ENCODE results near the gene NECAB2.
"Not testable (repeated sequence)": the region's sequence is repeated elsewhere in the genome, so short reads cannot be mapped to it uniquely, and the experiment has no call there.

The NECAB2 gene

DNA sequence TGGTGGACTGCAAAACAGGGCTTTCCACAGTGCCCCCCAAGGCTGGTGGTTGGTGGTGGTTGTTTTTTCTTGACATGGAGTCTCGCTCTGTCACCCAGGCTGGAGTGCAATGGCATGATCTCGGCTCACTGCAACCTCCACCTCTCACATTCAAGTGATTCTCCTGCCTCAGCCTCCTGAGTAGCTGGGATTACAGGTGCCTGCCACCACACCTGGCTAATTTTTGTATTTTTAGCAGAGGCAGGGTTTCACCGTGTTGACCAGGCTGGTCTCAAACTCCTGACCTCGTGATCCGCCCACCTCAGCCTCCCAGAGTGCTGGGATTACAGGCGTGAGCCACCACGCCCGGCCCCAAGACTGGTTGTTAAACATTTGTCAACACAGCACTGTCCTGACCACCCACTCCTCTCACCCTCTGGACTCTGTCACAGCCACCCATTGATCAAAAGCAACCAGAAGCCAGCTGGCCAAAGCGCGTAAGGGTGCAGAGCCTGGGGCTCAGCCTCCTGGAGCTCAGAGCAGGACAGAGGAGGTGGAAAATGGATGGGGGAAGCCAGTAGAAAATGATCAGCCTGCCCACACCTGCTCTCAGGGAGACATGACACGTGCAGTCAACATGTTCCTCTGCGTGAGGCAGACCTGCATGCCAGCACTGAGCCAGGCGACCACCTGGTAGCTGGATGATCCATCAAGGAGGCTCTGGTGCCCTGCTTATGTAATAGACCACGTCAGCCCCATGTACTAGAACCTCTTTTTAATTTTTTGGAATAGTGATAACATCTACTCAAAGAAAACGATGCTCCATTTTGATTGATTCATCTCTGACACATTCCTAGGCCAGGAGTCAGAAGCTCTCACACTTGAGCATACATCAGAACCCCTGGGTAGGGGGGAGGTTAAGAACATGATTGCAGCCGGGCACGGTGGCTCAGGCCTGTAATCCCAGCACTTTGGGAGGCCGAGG is 29.8 kb upstream of the NECAB2 start:
- Histone ChIP-seq H3K27me3 (ENCODE audit: insufficient read depth, low read length) (no peaks in the 10 kb centered on the region), H3K27ac (ENCODE audit: low read length) (no peak overlapping the region), H3K9me3 (ENCODE audit: insufficient read depth, low read depth, low read length) (no peaks in the 10 kb centered on the region), H3K4me1 (ENCODE audit: insufficient read depth, low read length) (peaks cover 2% of the 10 kb centered on the region; the same call in 1 of the 2 replicates), H3K4me3 (ENCODE audit: low read length) (no peak overlapping the region), H3K9ac (ENCODE audit: low read depth, low read length) (no peak overlapping the region), H3K36me3 (ENCODE audit: insufficient read depth, low read depth, low read length) (no peaks in the 10 kb centered on the region)

DNA sequence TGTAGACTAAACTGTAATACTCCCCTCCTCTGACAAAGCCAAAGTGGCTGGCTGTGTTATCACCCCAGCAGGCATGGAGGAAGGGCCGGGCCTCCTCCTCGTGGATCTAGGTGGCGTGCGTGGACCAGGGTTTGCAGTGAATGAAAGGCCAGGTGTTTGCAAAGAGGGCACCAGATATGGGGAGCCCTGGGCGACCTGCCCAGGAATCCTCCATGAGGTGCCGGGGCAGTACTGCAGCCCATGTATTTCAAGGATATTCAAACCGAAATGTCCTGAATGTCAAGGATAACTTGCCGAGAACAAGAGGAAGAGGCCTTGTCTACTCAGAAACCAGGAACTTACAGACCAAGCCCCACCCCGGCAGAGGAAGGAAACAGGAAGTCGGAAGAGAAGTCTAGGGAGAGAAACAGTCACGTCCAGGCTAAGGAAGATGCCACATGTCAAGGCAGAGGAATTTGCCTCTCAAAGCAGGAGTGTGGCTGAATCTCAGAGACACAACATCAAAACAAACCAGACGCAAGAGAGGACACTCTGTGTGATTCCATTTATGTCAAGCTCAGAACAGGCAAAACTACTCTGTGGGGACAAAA is 28.7 kb upstream of the NECAB2 start:
- Histone ChIP-seq H3K9ac (ENCODE audit: low read depth, low read length) (no peak overlapping the region), H3K4me1 (ENCODE audit: insufficient read depth, low read length) (peaks cover 2% of the 10 kb centered on the region; the same call in 1 of the 2 replicates), H3K4me3 (ENCODE audit: low read length) (no peak overlapping the region), H3K27ac (ENCODE audit: low read length) (no peak overlapping the region), H3K36me3 (ENCODE audit: insufficient read depth, low read depth, low read length) (no peaks in the 10 kb centered on the region), H3K27me3 (ENCODE audit: insufficient read depth, low read length) (no peaks in the 10 kb centered on the region), H3K9me3 (ENCODE audit: insufficient read depth, low read depth, low read length) (no peaks in the 10 kb centered on the region)

DNA sequence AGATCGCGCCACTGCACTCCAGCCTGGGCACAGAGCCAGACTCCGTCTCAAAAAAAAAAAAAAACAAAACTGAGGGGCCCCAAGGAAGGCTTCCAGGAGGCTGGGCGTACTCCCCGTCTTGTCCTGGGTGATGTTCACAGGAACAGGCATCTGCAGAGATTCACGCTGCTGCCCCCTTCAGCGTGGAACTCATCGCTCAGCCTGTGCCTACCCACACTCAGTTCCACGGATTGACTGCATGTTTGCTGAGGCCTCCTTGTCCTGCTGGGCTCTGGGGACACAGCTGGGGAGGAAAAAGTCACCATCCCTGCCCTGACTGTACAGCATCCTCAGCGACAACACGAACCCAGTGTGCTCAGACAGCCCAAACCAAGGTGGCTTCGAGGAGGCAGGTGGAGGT is 27.9 kb upstream of the NECAB2 start:
- no peak overlapping the region for H3K9ac ChIP-seq (ENCODE audit: low read depth, low read length)
- H3K4me3 ChIP-seq (ENCODE audit: low read length) = no peak overlapping the region
- no peaks in the 10 kb centered on the region for H3K27me3 ChIP-seq (ENCODE audit: insufficient read depth, low read length)
- peaks cover 2% of the 10 kb centered on the region; the same call in 1 of the 2 replicates for H3K4me1 ChIP-seq (ENCODE audit: insufficient read depth, low read length)
- H3K9me3 ChIP-seq (ENCODE audit: insufficient read depth, low read depth, low read length) = no peaks in the 10 kb centered on the region
- H3K36me3 ChIP-seq (ENCODE audit: insufficient read depth, low read depth, low read length) = no peaks in the 10 kb centered on the region
- H3K27ac ChIP-seq (ENCODE audit: low read length) = no peak overlapping the region

DNA sequence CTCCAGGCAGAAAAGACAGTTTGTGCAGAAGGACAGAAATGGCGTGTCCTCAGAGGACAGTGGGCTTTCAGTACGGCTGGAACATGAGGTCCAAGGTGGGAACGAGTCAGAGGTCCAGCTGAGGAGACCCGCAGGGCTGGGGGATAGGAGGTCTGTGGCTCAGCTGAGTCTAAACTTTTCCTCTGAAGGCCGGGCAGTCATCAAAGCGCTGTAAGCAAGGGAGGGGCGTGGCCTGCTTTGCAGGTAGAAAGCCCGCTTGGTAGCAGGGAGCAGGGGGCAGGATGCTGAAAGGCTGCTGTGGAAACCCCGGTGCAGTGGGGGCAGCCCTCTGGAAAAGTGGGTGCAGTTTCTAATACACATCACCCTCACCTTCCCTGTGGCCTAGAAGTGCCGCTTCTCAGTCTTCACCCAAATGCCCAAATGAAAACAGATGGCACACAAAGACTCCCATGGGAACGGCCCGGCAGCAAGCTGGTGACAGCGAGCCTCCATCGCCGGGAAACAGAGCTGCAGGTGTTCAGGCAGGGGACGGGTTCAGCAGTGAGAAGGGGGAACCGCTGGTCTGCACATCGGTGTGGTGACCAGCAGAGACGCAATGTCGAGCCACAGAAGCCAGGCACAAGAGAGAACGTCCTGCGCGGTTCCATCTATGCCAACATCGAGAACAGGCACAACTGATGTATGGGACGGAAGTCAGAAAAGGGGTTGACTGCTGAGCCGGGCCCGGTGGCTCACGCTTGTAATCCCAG is 27.2 kb upstream of the NECAB2 start:
- no peak overlapping the region for H3K27ac ChIP-seq (ENCODE audit: low read length)

GRCh38 chr16:83941546-83941945 is 26.5 kb upstream of the NECAB2 start:
- not testable (repeated sequence) for H3K4me1 ChIP-seq (ENCODE audit: insufficient read depth, low read length); H3K27me3 ChIP-seq (ENCODE audit: insufficient read depth, low read length); H3K4me3 ChIP-seq (ENCODE audit: low read length); H3K9ac ChIP-seq (ENCODE audit: low read depth, low read length); H3K36me3 ChIP-seq (ENCODE audit: insufficient read depth, low read depth, low read length); H3K27ac ChIP-seq (ENCODE audit: low read length); H3K9me3 ChIP-seq (ENCODE audit: insufficient read depth, low read depth, low read length)

More for the DNA sequence above, 27.2 kb upstream of the NECAB2 start:
- H3K9ac ChIP-seq (ENCODE audit: low read depth, low read length) = no peak overlapping the region
- H3K36me3 ChIP-seq (ENCODE audit: insufficient read depth, low read depth, low read length) = no peaks in the 10 kb centered on the region
- H3K27me3 ChIP-seq (ENCODE audit: insufficient read depth, low read length) = no peaks in the 10 kb centered on the region
- no peaks in the 10 kb centered on the region for H3K9me3 ChIP-seq (ENCODE audit: insufficient read depth, low read depth, low read length)
- H3K4me1 ChIP-seq (ENCODE audit: insufficient read depth, low read length) = peaks cover 2% of the 10 kb centered on the region; the same call in 1 of the 2 replicates
- H3K4me3 ChIP-seq (ENCODE audit: low read length) = no peak overlapping the region

DNA sequence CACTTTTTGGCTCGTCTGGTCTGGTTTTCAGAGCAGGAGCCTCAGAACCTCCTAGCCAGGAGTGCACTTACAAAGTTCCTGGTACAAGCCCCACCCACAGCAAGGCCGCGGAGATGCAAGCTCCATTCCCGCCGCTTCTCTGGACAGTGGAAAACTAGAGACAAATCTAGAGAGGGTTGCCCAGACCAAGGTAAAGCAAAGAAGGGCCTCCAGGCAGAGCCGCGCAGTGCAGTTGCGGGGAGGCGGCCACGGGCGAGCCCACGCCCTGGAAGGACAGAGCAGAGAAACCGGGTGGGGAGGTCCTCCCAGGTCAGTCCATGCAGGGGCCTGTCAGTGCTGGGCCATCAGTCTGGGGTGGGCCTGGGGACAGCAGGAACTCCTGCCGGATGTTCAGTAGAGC is 26.0 kb upstream of the NECAB2 start:
- no peaks in the 10 kb centered on the region for H3K27me3 ChIP-seq (ENCODE audit: insufficient read depth, low read length)

DNA sequence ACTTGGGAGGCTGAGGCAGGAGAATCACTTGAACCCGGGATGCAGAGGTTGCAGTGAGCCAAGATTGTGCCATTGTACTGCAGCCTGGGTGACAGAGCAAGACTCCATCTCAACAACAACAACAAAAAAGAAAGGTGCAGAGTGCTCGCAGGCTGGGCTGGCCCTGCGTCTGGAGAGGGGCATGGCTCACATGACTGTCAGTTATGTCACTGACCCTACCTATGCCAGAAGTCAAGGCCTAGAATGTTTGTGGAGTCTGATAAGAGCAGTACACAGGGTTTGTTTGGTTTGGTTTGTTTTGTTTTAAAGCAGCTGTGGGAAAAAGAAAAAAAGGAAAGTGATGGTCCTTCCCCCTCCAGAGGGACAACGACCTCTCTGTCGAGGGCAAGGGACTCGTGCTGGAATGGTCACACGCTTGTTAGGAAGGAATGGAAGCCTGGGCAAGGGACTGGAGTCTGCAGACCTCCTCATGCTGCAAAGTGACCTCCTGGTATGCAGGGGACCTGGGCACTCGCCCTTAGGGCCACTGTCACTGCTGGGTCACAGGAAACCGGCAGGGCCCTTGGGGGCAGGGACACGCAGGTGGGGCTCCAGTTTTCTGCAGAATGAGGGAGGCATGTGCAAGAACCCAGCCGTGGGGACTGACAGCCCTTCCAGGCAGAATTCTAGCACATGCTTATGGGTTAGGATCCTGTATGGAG is 25.1 kb upstream of the NECAB2 start:
- no peaks in the 10 kb centered on the region for H3K27me3 ChIP-seq (ENCODE audit: insufficient read depth, low read length)
- H3K36me3 ChIP-seq (ENCODE audit: insufficient read depth, low read depth, low read length) = no peaks in the 10 kb centered on the region
- no peaks in the 10 kb centered on the region for H3K9me3 ChIP-seq (ENCODE audit: insufficient read depth, low read depth, low read length)
- peaks cover 2% of the 10 kb centered on the region; the same call in 1 of the 2 replicates for H3K4me1 ChIP-seq (ENCODE audit: insufficient read depth, low read length)
- H3K4me3 ChIP-seq (ENCODE audit: low read length) = no peak overlapping the region
- H3K27ac ChIP-seq (ENCODE audit: low read length) = no peak overlapping the region
- H3K9ac ChIP-seq (ENCODE audit: low read depth, low read length) = no peak overlapping the region

More for the DNA sequence above, 26.0 kb upstream of the NECAB2 start:
- no peak overlapping the region for H3K27ac ChIP-seq (ENCODE audit: low read length)
- no peaks in the 10 kb centered on the region for H3K9me3 ChIP-seq (ENCODE audit: insufficient read depth, low read depth, low read length)
- no peak overlapping the region for H3K9ac ChIP-seq (ENCODE audit: low read depth, low read length)
- H3K4me3 ChIP-seq (ENCODE audit: low read length) = no peak overlapping the region
- H3K4me1 ChIP-seq (ENCODE audit: insufficient read depth, low read length) = peaks cover 2% of the 10 kb centered on the region; the same call in 1 of the 2 replicates
- no peaks in the 10 kb centered on the region for H3K36me3 ChIP-seq (ENCODE audit: insufficient read depth, low read depth, low read length)

- Histone ChIP-seq H3K9me3 (ENCODE audit: insufficient read depth, low read depth, low read length) (no peaks in the 10 kb centered on the region), H3K4me3 (ENCODE audit: low read length) (no peak overlapping the region), H3K9ac (ENCODE audit: low read depth, low read length) (no peak overlapping the region), H3K27me3 (ENCODE audit: insufficient read depth, low read length) (no peaks in the 10 kb centered on the region), H3K36me3 (ENCODE audit: insufficient read depth, low read depth, low read length) (no peaks in the 10 kb centered on the region), H3K4me1 (ENCODE audit: insufficient read depth, low read length) (peaks cover 2% of the 10 kb centered on the region; the same call in 1 of the 2 replicates), H3K27ac (ENCODE audit: low read length) (no peak overlapping the region)
These were observed 24.5 kb upstream of the NECAB2 start for GRCh38 chr16:83943516-83944050.

DNA sequence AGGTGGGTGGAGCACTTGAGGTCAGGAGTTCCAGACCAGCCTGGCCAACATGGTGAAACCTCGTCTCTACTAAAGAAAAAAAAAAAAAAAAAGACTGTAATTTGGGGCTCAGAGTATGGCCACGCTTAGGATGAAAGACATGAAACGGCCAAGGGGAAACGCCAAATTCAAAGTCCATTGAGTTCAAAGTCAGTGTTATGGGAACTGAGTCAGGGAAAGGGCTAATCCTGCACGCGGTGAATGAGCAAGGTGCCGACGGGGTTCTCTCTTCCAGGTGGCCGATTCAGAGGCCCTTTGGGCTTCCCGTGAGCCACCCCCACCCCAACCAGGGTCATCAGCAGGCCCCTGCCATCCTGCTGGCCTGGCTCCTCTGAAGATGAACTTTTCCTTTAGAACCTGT is 22.5 kb upstream of the NECAB2 start:
- Histone ChIP-seq H3K36me3 (ENCODE audit: insufficient read depth, low read depth, low read length) (no peaks in the 10 kb centered on the region), H3K9me3 (ENCODE audit: insufficient read depth, low read depth, low read length) (no peaks in the 10 kb centered on the region), H3K27ac (ENCODE audit: low read length) (no peak overlapping the region), H3K9ac (ENCODE audit: low read depth, low read length) (no peak overlapping the region), H3K4me3 (ENCODE audit: low read length) (no peak overlapping the region), H3K27me3 (ENCODE audit: insufficient read depth, low read length) (no peaks in the 10 kb centered on the region), H3K4me1 (ENCODE audit: insufficient read depth, low read length) (no peaks in the 10 kb centered on the region)

DNA sequence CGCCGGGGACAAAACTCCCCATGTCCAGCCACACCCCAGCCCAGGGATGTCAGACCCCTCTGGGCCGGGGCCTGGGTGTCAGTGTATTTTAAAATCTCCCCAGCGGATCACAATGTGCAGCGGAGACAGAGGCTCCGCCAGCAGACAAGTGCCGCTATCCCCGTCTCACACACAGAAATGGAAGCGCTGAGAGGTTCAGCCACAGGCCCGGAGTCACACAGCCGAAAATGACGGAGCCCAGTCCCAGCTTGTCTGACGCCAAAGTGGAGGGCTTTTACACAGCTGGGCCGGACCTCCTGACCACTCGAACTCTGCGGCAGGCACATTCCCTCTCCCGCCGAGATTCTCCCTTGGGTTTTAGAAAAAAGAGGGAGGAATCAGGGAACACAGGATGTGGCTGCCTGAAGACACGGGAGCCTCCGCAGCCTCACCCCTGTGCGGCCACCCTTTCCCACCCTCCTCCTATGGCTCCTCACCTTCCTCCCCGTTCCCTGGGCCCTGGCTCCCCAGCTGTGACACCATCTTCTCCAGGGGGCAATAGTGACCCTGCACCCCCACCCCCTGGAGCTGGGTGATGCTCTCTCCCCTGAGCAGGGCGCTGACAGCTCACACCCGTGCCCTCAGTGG is 21.8 kb upstream of the NECAB2 start:
- Histone ChIP-seq H3K27ac (ENCODE audit: low read length) (no peak overlapping the region), H3K4me1 (ENCODE audit: insufficient read depth, low read length) (no peaks in the 10 kb centered on the region), H3K4me3 (ENCODE audit: low read length) (no peak overlapping the region), H3K36me3 (ENCODE audit: insufficient read depth, low read depth, low read length) (no peaks in the 10 kb centered on the region), H3K9me3 (ENCODE audit: insufficient read depth, low read depth, low read length) (no peaks in the 10 kb centered on the region), H3K9ac (ENCODE audit: low read depth, low read length) (no peak overlapping the region), H3K27me3 (ENCODE audit: insufficient read depth, low read length) (no peaks in the 10 kb centered on the region)
